Left cardiac atrium (tissue), 4 donors: ENCODE measurements around the gene ZSCAN21. TPM values are rescaled to one million over a fixed set of nuclear protein-coding genes. Genes with fewer than 3 reads are reported as not detected.

ENCODE experiments used
- ATAC-seq, 2 donors: fragments of 200-7000 bp; cut with Tn5 transposase; one replicate each; pipeline ENCODE4 v1.9.1; 2020; ENCODE audit warnings: mild to moderate bottlenecking in 2 of 2, moderate library complexity in 2 of 2
- DNase-seq: peaks from one replicate; pipeline ENCODE4 v3.0.0-alpha.2; 2020
- intact Hi-C, 2 donors: fragments of 100-400 bp; cut with DNase I; formaldehyde crosslinking; loops; one replicate each; pipeline versions ENCODE4 v1.14.1 to v1.15.1; 2022 to 2023
- microRNA-seq, 2 donors: library from miRNA; unstranded; fragments of <30 nt; microRNA quantifications; one replicate each; pipeline ENCODE4 v1.2.0, GENCODE V29; 2020
- total RNA-seq, 2 donors: library from RNA; stranded (reverse); fragmentation: NEBNext Ultra II Directional; extraction: Animal tissue kit (Norgen Biotek cat#: 25700); gene quantifications; one replicate each; pipeline ENCODE4 v1.2.1, GENCODE V29; 2021
- donor health status: DM: no; HTN: yes; CAD: no.
- donor health status: DM: no; HTN: yes; CAD: no; lungs with severe emphysema.
- donor health status: DM: yes; HTN: yes; CAD: no.
- donor health status: Dilated cardiomyopathy.

Gene ZSCAN21
- total RNA-seq, 2 donors from 2014 or later, result 8.4 to 9.1 TPM

- DNase-seq (no peak), ATAC-seq (no peak)
- intact Hi-C loops, result no loop called here
Measured at GRCh38 chr7:100111156-100111555, 61.6 kb downstream of the ZSCAN21 start.

GRCh38 chr7:100111914-100112313 is 62.3 kb downstream of the ZSCAN21 start:
- ATAC-seq (no peak), DNase-seq (no peak)

More at GRCh38 chr7:100111914-100112313, 62.3 kb downstream of the ZSCAN21 start:
- intact Hi-C loops, result no loop called here

Small RNA genes lying within 50 kb of the gene (microRNA-seq; reads per million reads assigned to microRNA genes)
- gene MIR106B (327 to 1,330 reads per million in 2 donors), gene MIR25 (202 to 318 reads per million in 2 donors), gene MIR93 (1,944 to 2,346 reads per million in 2 donors)

Other genes starting within 250 kb of the ZSCAN21 start
- under 1 TPM in 1 of 2 donors, not detected in 1; 0.16 TPM for gene CYP3A43, start 221.8 kb upstream of the ZSCAN21 start, total RNA-seq
- gene OR2AE1, start 172.7 kb upstream of the ZSCAN21 start, total RNA-seq, result under 1 TPM in 1 of 2 donors, not detected in 1; 0.24 TPM
- gene TRIM4, start 130.2 kb upstream of the ZSCAN21 start, total RNA-seq, result 10 to 100 TPM in 1 of 2 donors, 1 to 10 TPM in 1; 9.6 to 11.1 TPM
- gene GJC3, start 120.2 kb upstream of the ZSCAN21 start, total RNA-seq, result under 1 TPM; 0.37 to 0.59 TPM
- gene AZGP1, start 73.7 kb upstream of the ZSCAN21 start, total RNA-seq, result 10 to 100 TPM; 36.2 to 91.1 TPM
- 10 to 100 TPM; 36.7 to 47.0 TPM for gene ZKSCAN1, start 34.2 kb upstream of the ZSCAN21 start, total RNA-seq
- gene ZNF3, start 31.9 kb downstream of the ZSCAN21 start, total RNA-seq, result 10 to 100 TPM; 14.6 to 17.3 TPM
- 100 to 1,000 TPM in 1 of 2 donors, 10 to 100 TPM in 1; 90.0 to 109 TPM for gene COPS6, start 39.2 kb downstream of the ZSCAN21 start, total RNA-seq
- 10 to 100 TPM; 17.7 to 31.7 TPM for gene MCM7, start 51.6 kb downstream of the ZSCAN21 start, total RNA-seq
- gene AP4M1, start 51.9 kb downstream of the ZSCAN21 start, total RNA-seq, result 10 to 100 TPM; 11.1 to 13.2 TPM
- 10 to 100 TPM; 29.1 to 30.6 TPM for gene TAF6, start 69.6 kb downstream of the ZSCAN21 start, total RNA-seq
- 10 to 100 TPM in 1 of 2 donors, 1 to 10 TPM in 1; 9.0 to 13.3 TPM for gene CNPY4, start 69.9 kb downstream of the ZSCAN21 start, total RNA-seq
- 1 to 10 TPM; 2.7 TPM for gene MBLAC1, start 77.2 kb downstream of the ZSCAN21 start, total RNA-seq
- 100 to 1,000 TPM; 104 to 113 TPM for gene LAMTOR4, start 99.1 kb downstream of the ZSCAN21 start, total RNA-seq
- gene TRAPPC14, start 108.9 kb downstream of the ZSCAN21 start, total RNA-seq, result 10 to 100 TPM in 1 of 2 donors, 1 to 10 TPM in 1; 8.3 to 12.2 TPM
- 1 to 10 TPM; 2.2 to 3.4 TPM for gene GAL3ST4, start 118.8 kb downstream of the ZSCAN21 start, total RNA-seq
- gene GPC2, start 127.6 kb downstream of the ZSCAN21 start, total RNA-seq, result under 1 TPM; 0.58 to 0.85 TPM
- gene STAG3, start 128.1 kb downstream of the ZSCAN21 start, total RNA-seq, result under 1 TPM in 1 of 2 donors, not detected in 1; 0.68 TPM
- under 1 TPM in 1 of 2 donors, not detected in 1; 0.94 TPM for gene PVRIG, start 170.2 kb downstream of the ZSCAN21 start, total RNA-seq